ENCODE data around the gene RLF.
"Not testable (repeated sequence)": the region's sequence is repeated elsewhere in the genome, so short reads cannot be mapped to it uniquely, and the experiment has no call there.

GRCh38 chr1:40176989-40177388 is 15.8 kb downstream of the RLF start:
- not testable (repeated sequence) for TF ChIP-seq CTCF (conservative IDR thresholded peaks at IDR 0.05); ZFX (IDR thresholded peaks at IDR 0.05)

Measured in C4-2B (cell line).